WI38 (cell line): ENCODE data around the gene PPP2R2C.

Source experiments
- H3K4me3 ChIP-seq: 2 replicates; pipeline ENCODE4 v1.5.1; 2011; ENCODE audit warnings: low read depth, mild to moderate bottlenecking, control low read depth, low read length
- TF ChIP-seq, protein P1 (sequence below): IDR thresholded peaks from 2 replicates; pipeline ENCODE4 v1.5.1; 2012; ENCODE audit warnings: low read depth, mild to moderate bottlenecking, control low read depth, low read length

Gene PPP2R2C

GRCh38 chr4:6379767-6380745, 92.4 kb downstream of the PPP2R2C start:
- H3K4me3 ChIP-seq: no peak overlapping the region
- TF ChIP-seq, protein P1, sequence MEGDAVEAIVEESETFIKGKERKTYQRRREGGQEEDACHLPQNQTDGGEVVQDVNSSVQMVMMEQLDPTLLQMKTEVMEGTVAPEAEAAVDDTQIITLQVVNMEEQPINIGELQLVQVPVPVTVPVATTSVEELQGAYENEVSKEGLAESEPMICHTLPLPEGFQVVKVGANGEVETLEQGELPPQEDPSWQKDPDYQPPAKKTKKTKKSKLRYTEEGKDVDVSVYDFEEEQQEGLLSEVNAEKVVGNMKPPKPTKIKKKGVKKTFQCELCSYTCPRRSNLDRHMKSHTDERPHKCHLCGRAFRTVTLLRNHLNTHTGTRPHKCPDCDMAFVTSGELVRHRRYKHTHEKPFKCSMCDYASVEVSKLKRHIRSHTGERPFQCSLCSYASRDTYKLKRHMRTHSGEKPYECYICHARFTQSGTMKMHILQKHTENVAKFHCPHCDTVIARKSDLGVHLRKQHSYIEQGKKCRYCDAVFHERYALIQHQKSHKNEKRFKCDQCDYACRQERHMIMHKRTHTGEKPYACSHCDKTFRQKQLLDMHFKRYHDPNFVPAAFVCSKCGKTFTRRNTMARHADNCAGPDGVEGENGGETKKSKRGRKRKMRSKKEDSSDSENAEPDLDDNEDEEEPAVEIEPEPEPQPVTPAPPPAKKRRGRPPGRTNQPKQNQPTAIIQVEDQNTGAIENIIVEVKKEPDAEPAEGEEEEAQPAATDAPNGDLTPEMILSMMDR: no peak

- TF ChIP-seq, protein P1: no peak
- no peak overlapping the region for H3K4me3 ChIP-seq
These were observed 93.6 kb downstream of the PPP2R2C start for GRCh38 chr4:6378493-6379445.

DNA sequence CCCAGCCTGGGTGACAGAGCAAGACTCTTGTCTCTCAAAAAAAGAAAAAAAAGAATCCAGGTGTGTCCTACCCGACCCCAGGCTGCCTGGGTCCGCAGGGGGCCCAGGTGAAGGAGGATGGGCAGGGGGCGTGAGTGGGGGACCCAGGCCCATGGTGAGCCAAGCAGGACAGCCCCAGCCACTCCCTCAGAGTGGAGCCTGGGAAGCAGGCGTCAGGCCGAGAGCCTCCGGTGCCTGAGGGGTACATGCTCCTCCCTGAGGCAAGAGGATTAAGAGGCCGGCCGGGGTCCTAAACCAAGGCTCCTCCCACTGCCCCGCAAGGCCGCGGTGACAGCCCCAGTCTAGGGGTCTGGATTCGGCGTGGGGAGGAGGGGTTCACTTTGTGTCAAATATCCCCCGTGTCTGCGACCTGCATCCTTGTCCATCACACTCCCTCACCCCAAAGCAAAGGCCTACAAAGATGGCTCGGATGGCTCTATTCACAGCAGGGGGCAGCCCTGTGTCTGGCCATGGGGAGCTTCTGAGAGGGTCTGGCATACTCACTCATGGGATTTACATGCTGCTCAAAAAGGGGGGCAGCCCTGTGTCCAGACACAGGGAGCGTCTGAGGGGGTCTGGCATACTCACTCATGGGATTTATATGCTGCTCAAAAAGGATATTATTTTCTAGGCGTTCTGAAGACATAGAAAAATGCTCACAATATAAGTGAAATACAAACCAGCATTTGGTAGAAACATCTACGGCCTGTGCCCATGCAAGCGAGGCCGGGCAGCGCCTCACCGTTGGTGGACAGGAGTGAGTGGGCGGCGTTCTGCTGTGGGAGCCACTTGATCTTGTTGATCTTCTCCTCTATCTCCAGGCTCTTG, 94.6 kb downstream of the PPP2R2C start:
- TF ChIP-seq, protein P1: no peak
- no peak overlapping the region for H3K4me3 ChIP-seq

DNA sequence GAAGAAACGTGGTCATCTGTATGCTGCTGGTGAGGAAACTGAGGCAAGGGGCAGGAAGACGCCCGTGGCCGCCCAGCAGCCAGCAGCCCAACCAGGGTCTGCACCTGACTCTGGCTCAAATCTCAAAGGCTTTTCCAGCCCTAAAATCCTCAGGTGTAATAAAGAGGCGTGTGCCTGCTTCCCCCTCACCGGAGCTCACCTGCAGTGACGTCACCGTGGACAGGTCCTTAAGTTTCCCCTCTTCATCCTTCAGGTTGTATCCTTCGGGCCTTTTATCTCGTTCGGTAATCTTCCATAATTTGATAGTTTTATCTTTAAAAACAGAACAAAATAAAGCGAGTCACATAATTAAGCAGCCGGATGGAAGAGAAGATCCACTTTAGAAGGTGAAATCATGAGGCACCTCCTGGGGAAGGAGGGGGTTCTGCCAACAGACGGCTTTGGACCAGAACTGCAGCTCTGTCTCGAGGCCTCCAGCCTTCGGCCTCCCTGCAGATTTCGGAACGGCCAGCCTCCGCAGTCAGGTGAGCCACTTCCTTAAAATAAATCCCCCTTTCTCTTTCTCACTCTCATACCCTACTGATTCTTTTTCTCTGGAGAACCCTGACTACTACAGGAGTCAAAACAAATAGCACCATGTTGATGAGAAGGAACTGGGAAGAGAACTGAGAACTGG, 96.7 kb downstream of the PPP2R2C start:
- H3K4me3 ChIP-seq: no peak overlapping the region
- TF ChIP-seq, protein P1: no peak

GRCh38 chr4:6374575-6374974, 97.8 kb downstream of the PPP2R2C start:
- H3K4me3 ChIP-seq: no peak overlapping the region
- TF ChIP-seq, protein P1: no peak
